Natural killer cell treated with Interleukin-12 subunit alpha and Interleukin-12 subunit beta and Interleukin-15 and Interleukin-18, amount 100 ng/mL, for 72 hours (primary cell): ENCODE results near the gene RPS6KA2. TPM values are rescaled to one million over a fixed set of nuclear protein-coding genes. Genes with fewer than 3 reads are reported as not detected.

Experiments
- ATAC-seq, 2 donors: fragments of 150-1000 bp; cut with Tn5 transposase in 1 of 2; sonication (Bioruptor Pico), chemical (Tn5 transposase) in 1 of 2; 2 replicates each; pipeline ENCODE4 v1.10.0; 2021
- DNase-seq: peaks from one replicate; pipeline ENCODE4 v3.0.0; 2022; ENCODE audit warnings: low spot score
- H3K27ac Mint-ChIP-seq, 2 donors: 1 replicate in 1 of 2; 2 replicates in 1 of 2; pipeline ENCODE4 v1.8.0; 2022; ENCODE audit warnings: mixed read lengths in 2 of 2, mild to moderate bottlenecking in 1 of 2, moderate library complexity in 1 of 2
- H3K27me3 Mint-ChIP-seq, 2 donors: 1 replicate in 1 of 2; 2 replicates in 1 of 2; pipeline ENCODE4 v1.8.0; 2022; ENCODE audit warnings: mixed read lengths in 2 of 2
- H3K36me3 Mint-ChIP-seq: one replicate; pipeline ENCODE4 v1.8.0; 2022; ENCODE audit warnings: mixed read lengths
- H3K4me1 Mint-ChIP-seq, 2 donors: 1 replicate in 1 of 2; 2 replicates in 1 of 2; pipeline ENCODE4 v1.8.0; 2022; ENCODE audit warnings: low read depth in 2 of 2, mixed read lengths in 2 of 2, mild to moderate bottlenecking in 1 of 2
- H3K4me3 Mint-ChIP-seq: one replicate; pipeline ENCODE4 v1.8.0; 2022; ENCODE audit warnings: mixed read lengths
- H3K9me3 Mint-ChIP-seq: 2 replicates; pipeline ENCODE4 v1.8.0; 2022; ENCODE audit warnings: mixed read lengths
- total RNA-seq, 2 donors: library from RNA; stranded (reverse); gene quantifications; one replicate each; pipeline ENCODE4 v1.2.3, GENCODE V29; 2022

The RPS6KA2 gene
- total RNA-seq, 2 donors from 2014 or later, result 2.8 to 3.8 TPM

DNA sequence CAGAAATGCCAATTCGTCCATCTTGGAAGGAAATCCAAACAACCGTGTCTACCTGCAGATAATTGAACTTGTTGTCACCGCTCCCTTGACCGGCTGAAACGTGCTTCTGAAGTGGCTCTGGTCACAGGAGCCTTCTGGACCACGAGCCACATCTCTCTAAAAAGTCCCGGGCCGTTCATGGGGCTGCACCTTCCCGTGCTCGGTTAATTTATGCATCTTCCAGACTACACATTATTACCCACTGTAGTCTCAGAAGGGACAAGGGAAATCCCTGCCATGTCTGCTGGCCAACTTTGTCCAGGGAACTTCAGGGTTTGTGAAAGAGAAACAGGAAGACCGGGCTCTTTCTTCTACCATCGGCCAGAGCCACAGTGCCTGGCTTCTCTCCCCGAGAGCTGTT is 180.9 kb downstream of the RPS6KA2 start:
- no peaks in the 10 kb centered on the region for H3K9me3 Mint-ChIP-seq
- no peak overlapping the region for H3K27ac Mint-ChIP-seq
- DNase-seq (no peak), ATAC-seq (no peak)
- no peaks in the 10 kb centered on the region for H3K4me1 Mint-ChIP-seq
- H3K27me3 Mint-ChIP-seq, result peaks cover 3 to 21% of the 10 kb centered on the region in 2 donors
- H3K36me3 Mint-ChIP-seq, result no peaks in the 10 kb centered on the region
- no peak overlapping the region for H3K4me3 Mint-ChIP-seq

DNA sequence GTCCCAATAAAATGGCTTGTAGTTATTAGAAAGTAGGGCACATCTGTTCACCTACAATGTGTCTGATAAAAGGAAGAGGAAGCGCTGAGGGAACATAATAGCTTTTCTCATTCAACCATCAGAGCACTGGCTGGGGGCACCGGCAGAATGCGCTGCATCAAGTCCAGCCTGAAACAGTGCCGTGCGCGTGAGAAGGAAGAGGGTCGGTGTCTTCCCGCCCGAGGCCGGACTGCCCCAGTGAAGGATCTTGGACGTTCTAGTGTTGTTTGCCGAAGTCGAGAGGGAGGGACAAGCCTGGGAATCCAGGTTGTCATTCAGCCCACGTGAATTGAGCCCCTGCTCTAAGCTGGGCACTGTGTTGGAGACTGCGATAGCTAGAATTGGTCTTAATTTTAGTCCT is 182.6 kb downstream of the RPS6KA2 start:
- Mint-ChIP-seq H3K4me3 (no peak overlapping the region), H3K9me3 (no peaks in the 10 kb centered on the region), H3K27me3 (peaks cover 17 to 29% of the 10 kb centered on the region in 2 donors), H3K36me3 (no peaks in the 10 kb centered on the region), H3K4me1 (peaks cover 0 to 3% of the 10 kb centered on the region in 2 donors), H3K27ac (no peak overlapping the region)
- no peak for ATAC-seq
- no peak for DNase-seq

DNA sequence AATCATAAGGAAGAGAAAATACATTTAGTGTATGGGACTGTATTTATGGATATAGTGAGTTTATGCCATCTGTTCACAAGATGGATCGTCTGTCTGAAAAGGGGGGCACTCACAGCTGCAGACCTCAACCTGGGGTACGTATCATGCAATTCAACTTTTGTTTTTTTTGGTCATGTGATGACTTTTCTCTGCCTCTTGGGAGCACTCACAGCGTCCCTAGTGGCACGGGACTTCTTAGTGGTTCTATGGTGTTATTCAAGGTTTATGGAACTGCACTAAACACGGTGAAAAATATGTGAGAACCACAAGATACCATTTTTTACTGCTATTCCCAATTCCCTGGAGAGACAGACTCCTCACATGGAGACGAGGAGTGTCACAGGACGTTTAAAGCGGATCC is 183.9 kb downstream of the RPS6KA2 start:
- H3K4me1 Mint-ChIP-seq, result peaks cover 0 to 8% of the 10 kb centered on the region in 2 donors
- no peak overlapping the region for H3K4me3 Mint-ChIP-seq
- DNase-seq, result no peak
- peaks cover 27 to 36% of the 10 kb centered on the region in 2 donors for H3K27me3 Mint-ChIP-seq
- H3K36me3 Mint-ChIP-seq, result no peaks in the 10 kb centered on the region
- H3K9me3 Mint-ChIP-seq, result no peaks in the 10 kb centered on the region
- H3K27ac Mint-ChIP-seq, result no peak overlapping the region
- ATAC-seq, result no peak

DNA sequence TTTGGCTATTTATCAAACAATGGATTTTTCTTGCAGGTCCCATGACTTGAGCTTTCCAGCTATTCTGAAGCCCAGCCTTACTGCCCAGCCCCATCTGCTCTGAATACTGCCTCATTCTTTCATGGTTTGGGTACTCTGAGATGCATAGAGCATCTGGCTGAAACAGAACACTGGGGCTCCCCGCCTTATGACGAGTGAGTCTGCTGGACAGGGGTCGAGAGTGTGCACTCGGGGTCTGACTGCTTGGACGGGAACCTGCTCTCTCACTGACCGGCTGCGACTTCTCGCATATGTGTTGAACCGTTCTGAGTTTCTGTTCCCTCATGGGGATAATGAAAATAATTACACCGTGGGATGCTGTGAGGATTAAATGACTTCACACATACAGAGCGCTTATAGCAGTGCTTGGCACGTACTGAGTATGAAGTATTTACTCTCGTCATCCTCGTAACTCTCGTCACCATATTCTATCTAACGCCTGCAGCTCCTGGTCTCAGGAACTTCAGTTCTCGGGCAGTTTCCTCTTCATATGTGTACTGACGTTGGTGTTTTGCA is 184.8 kb downstream of the RPS6KA2 start:
- Mint-ChIP-seq H3K4me1 (peaks cover 0 to 9% of the 10 kb centered on the region in 2 donors), H3K4me3 (no peak overlapping the region), H3K27me3 (peaks cover 34 to 37% of the 10 kb centered on the region in 2 donors), H3K9me3 (no peaks in the 10 kb centered on the region), H3K36me3 (no peaks in the 10 kb centered on the region), H3K27ac (no peak overlapping the region)
- ATAC-seq (no peak), DNase-seq (no peak)

DNA sequence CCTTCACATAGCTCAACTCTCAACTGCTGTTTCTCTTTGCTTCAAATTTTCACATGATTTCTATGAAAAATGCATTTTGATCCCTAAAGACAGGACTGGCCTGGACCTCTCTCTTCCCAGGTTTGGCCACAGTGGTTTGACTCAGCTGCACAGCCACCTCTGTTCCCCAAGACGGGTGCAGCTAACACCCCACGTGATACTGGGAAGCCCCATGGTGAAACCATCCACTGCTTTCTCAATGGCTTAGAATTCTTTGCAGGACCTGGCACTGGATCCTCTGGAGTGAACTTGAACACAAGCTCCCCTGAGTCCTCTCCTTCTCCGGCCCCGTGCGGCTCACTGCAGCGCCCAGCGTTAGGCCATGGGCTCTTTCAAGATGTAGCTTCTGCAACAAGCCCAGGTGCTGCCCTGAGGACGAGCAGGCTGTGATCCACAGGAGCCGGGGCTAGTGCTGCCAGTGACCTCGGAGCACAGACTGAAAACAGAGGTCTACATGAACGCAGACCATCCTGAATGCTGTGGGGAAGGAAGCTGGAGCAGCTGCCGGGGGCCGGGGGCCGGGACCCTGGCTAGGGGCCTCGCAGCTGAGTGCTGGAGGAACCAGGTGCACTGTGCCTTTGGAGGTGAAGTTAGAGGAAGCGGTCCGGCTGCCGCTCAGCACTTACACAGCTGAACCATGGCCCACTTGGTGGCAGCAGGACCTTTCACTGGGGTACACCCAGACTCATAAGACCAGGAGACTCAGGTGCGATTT is 185.5 kb downstream of the RPS6KA2 start:
- peaks cover 34% of the 10 kb centered on the region in 2 donors for H3K27me3 Mint-ChIP-seq
- H3K27ac Mint-ChIP-seq, result no peak overlapping the region
- H3K9me3 Mint-ChIP-seq, result no peaks in the 10 kb centered on the region
- no peak for DNase-seq
- no peaks in the 10 kb centered on the region for H3K36me3 Mint-ChIP-seq
- ATAC-seq, result peak in 1 of 2 donors; percentile 36
- H3K4me1 Mint-ChIP-seq, result peaks cover 0 to 9% of the 10 kb centered on the region in 2 donors
- H3K4me3 Mint-ChIP-seq, result no peak overlapping the region

DNA sequence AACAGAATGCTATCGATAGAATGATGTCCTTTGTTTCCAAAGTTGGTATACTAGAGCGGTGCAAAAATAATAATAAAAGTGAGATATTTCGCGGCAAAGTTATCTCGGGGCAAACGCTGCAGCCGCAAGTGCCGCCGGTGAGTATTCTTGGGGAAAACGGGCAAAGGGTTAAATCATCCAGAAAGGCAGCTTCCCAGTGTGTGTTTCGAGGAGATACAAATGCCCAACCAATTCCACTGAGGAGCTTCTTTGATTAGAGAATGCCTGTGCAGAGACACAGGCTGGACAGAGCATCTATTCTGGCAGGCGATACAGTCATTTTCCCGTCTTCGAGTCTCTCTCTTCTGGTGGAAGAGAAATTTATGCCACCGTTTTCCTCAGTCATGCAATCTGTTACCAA is 186.3 kb downstream of the RPS6KA2 start:
- no peak for ATAC-seq
- Mint-ChIP-seq H3K36me3 (no peaks in the 10 kb centered on the region), H3K4me1 (peaks cover 5 to 15% of the 10 kb centered on the region in 2 donors), H3K27ac (no peak overlapping the region), H3K27me3 (peaks cover 33 to 34% of the 10 kb centered on the region in 2 donors), H3K4me3 (no peak overlapping the region), H3K9me3 (no peaks in the 10 kb centered on the region)
- DNase-seq, result no peak

DNA sequence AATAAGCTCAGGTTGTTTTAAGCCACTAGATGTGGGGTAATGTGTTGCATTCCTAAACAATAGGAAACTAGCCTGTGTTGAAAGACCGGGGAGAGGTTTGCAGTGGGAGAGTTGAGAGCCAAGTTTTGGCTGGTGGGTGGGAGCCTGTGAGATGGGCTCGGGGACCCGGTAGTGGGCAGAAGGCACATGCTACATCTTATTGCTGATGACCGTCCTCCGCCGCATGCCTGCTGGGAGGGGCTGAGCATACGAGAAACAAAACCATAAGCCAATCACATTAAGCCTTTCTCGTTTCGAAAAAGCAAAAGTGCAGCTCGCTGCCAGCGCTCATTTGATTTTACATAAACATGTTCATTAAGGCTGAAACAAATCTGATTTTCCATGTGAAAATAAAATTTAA is 186.9 kb downstream of the RPS6KA2 start:
- ATAC-seq, result no peak
- peaks cover 10 to 18% of the 10 kb centered on the region in 2 donors for H3K4me1 Mint-ChIP-seq
- peaks cover 31 to 34% of the 10 kb centered on the region in 2 donors for H3K27me3 Mint-ChIP-seq
- H3K9me3 Mint-ChIP-seq, result no peaks in the 10 kb centered on the region
- no peak for DNase-seq
- H3K4me3 Mint-ChIP-seq, result no peak overlapping the region
- no peak overlapping the region for H3K27ac Mint-ChIP-seq
- H3K36me3 Mint-ChIP-seq, result no peaks in the 10 kb centered on the region

DNA sequence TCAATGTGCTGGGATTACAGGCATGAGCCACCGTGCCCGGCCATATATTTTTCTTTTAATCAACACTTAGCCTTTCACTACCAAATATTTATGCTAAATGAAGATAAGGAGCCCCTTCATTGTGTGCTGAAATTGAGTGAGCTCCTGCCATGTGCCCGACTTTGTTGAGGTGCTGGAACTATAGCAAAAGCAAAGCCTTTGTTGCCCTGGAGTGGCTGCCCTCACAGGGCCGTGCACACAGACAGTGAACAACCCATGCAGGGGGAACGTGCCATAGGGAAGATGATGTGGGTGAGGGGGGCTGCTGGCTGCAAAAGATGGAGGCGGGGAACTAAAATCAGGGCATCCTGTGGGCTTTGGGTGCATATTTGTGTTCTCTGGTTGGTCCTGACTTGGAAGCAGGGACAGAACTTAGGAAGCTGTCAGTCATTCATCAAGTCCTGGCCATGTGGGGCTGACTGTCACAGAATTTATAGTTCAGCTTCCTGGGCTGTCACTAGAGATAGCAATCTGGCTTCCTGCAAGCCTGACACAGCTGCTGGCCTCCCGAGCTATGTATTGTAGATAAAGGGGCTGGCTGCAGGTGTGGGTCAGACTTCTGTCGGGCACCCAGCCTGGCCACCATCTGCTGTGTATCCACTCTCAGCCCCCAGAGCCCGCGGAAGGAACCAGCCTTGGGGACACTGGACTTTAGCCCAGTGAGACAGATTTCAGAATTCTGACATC is 187.5 kb downstream of the RPS6KA2 start:
- no peak for DNase-seq
- H3K4me1 Mint-ChIP-seq, result peaks cover 10 to 18% of the 10 kb centered on the region in 2 donors
- H3K27me3 Mint-ChIP-seq, result peaks cover 31 to 34% of the 10 kb centered on the region in 2 donors
- H3K27ac Mint-ChIP-seq, result no peak overlapping the region
- ATAC-seq, result no peak
- no peaks in the 10 kb centered on the region for H3K9me3 Mint-ChIP-seq
- H3K36me3 Mint-ChIP-seq, result no peaks in the 10 kb centered on the region
- no peak overlapping the region for H3K4me3 Mint-ChIP-seq

DNA sequence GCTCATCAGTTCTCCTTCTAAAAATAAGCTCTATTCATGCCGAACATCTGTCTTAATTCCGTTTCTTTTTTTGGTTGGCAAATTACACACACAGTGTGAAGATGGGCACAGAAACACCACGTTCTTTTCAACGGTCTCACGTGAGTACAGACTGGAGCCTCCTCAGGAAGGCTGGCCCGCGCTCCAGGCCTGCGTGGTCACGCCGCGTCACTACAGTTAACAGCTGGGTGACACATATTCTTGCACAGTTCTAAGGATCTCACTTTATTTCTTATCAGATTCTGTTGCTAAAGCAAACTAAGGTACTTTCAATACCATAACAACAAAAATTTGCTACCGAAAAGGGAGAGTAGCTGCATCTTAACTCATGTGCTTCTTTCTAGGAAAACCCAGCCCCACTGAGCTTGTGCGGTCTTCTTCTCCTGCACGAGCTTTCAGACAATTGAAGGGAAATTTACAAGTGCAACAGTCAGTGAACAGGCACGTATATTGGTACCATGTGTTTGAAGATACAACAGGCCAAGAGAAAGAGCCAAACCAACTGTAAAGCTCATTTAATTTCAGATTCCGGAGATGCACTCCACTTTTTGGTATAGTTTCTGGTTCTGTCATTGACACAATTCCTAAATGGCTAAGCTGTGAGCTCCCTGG is 188.7 kb downstream of the RPS6KA2 start:
- Mint-ChIP-seq H3K27me3 (peaks cover 26 to 34% of the 10 kb centered on the region in 2 donors), H3K36me3 (no peaks in the 10 kb centered on the region), H3K4me1 (peaks cover 10 to 18% of the 10 kb centered on the region in 2 donors), H3K9me3 (no peaks in the 10 kb centered on the region), H3K27ac (no peak overlapping the region), H3K4me3 (no peak overlapping the region)
- ATAC-seq (no peak), DNase-seq (no peak)

DNA sequence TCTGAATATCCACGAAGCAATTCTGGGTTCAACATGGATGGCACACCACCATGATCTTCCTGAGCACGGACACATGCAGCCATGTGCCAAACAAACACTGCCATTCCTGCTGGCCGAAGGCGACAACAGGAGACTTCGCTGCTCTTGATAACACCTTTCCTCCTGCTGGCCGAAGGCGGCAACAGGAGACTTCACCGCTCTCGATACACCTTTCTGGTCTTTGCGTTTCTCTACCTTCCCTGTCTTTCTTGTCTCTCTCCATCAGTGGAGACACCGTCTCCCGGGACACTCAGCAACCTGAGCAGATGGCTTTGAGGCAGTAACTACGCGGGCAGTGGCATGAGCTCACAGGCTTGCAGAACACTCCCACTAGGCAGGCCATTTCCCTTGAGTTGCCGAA is 189.4 kb downstream of the RPS6KA2 start:
- DNase-seq, result no peak
- no peak overlapping the region for H3K27ac Mint-ChIP-seq
- H3K36me3 Mint-ChIP-seq, result no peaks in the 10 kb centered on the region
- peaks cover 26 to 34% of the 10 kb centered on the region in 2 donors for H3K27me3 Mint-ChIP-seq
- no peak overlapping the region for H3K4me3 Mint-ChIP-seq
- ATAC-seq, result no peak
- peaks cover 10 to 18% of the 10 kb centered on the region in 2 donors for H3K4me1 Mint-ChIP-seq
- H3K9me3 Mint-ChIP-seq, result no peaks in the 10 kb centered on the region

DNA sequence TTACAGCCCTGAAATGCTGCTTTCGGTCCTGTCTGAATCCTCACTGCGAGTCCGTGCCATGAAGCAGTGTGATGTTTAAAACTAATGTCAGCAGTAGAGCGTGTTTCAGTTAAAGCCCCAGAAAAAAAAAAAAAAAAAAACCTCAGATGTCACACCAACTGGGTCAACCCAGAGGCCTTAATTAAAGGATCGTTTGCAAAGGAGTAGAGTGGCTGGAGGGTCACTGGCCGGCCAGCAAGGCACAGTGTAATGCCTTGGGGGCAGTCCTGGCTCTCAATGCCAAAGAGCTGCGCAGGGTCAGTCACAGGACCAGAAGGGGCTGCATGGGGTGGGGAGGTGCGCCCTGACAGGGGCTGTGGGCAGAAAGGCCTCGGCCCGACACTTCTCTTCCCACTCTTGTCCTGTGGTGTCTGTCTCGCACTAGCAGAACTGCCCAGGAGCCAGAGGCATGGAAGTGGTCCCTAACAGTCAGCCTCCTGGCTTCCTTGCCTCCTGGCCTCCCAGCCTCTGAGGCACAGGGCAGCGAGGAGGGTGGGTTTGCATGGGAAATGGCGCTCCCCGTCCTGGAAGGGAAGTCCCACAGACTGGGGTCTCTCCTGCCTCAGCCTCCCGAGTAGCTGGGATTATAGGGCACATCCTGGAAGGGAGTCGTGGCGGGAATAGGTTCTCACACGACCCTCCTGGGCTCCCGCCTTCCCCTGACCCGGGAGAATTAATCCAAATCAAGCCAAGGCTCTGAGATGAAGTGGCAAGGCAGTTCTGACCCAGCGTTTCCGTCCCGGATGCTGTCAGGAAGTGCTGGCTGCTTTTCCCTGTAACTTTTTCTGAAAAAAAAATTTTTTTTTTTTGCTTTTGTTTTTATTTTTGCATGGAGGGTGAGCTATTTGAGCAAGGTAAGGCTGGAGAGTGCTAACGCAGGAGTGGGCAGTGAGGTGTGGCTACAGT is 190.6 kb downstream of the RPS6KA2 start:
- Mint-ChIP-seq H3K27ac (no peak overlapping the region), H3K36me3 (no peaks in the 10 kb centered on the region)

DNA sequence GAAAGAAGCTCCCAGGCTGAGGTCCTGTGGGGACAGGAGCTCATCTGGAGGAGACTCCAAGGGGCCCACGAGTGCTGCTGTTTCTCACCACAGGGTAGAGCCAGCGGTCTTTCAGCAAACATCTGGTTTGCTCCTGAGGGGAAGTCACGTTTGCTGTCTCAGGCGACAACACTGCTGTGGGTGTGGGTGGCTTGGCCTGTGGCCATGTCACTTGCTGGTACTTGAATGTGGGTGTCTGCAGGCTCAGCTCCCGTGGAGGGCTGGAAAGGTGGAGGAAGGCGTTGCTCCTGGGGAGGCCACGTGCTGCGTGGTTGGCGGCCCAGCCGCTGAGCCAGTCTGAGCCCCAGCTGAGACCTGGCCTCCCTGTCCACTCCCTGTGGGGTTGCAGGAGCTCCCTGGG is 191.5 kb downstream of the RPS6KA2 start:
- H3K36me3 Mint-ChIP-seq, result no peaks in the 10 kb centered on the region
- no peaks in the 10 kb centered on the region for H3K9me3 Mint-ChIP-seq
- H3K27me3 Mint-ChIP-seq, result peaks cover 14 to 25% of the 10 kb centered on the region in 2 donors
- H3K27ac Mint-ChIP-seq, result no peak overlapping the region
- ATAC-seq (peak; percentile 56 to 58), DNase-seq (no peak)
- H3K4me1 Mint-ChIP-seq, result peaks cover 10 to 18% of the 10 kb centered on the region in 2 donors
- no peak overlapping the region for H3K4me3 Mint-ChIP-seq

More for the DNA sequence above, 190.6 kb downstream of the RPS6KA2 start:
- peaks cover 21 to 34% of the 10 kb centered on the region in 2 donors for H3K27me3 Mint-ChIP-seq
- peaks cover 10 to 18% of the 10 kb centered on the region in 2 donors for H3K4me1 Mint-ChIP-seq
- ATAC-seq (no peak), DNase-seq (no peak)
- no peaks in the 10 kb centered on the region for H3K9me3 Mint-ChIP-seq
- no peak overlapping the region for H3K4me3 Mint-ChIP-seq

DNA sequence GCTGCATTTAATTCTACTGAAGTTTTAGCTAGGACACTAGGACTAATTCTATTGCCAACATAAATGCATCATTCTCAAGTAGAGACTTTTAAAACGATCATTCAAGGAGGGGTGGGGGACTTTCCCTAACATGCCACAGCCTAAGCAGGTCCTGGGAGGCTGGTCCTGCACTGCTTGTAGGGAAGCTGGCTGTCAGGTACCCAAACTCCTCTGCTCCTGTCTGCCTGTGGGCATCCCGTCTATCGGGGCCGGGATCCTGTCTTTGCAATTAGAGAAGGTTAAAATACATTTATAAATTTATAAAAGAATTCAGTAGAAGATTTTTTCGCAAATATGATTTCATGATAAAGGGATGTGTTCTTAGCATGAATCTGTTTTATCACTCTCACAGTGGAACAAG is 192.7 kb downstream of the RPS6KA2 start:
- H3K27me3 Mint-ChIP-seq, result peaks cover 7 to 15% of the 10 kb centered on the region in 2 donors

More for the DNA sequence above, 192.7 kb downstream of the RPS6KA2 start:
- DNase-seq, result no peak
- H3K4me3 Mint-ChIP-seq, result no peak overlapping the region
- H3K36me3 Mint-ChIP-seq, result no peaks in the 10 kb centered on the region
- ATAC-seq, result no peak
- peaks cover 10 to 14% of the 10 kb centered on the region in 2 donors for H3K4me1 Mint-ChIP-seq
- no peak overlapping the region for H3K27ac Mint-ChIP-seq
- no peaks in the 10 kb centered on the region for H3K9me3 Mint-ChIP-seq
